H9 (cell line): Measurements from ENCODE around the gene IFITM1. TPM values are rescaled to one million over a fixed set of nuclear protein-coding genes. Genes with fewer than 3 reads are reported as not detected.
"Not testable (repeated sequence)": the region's sequence is repeated elsewhere in the genome, so short reads cannot be mapped to it uniquely, and the experiment has no call there.

Source experiments
- DNase-seq: peaks from one replicate; pipeline ENCODE4 v3.0.0-alpha.2; 2017
- H2AFZ ChIP-seq: one replicate; pipeline ENCODE4 v1.6.1; 2013; ENCODE audit warnings: mild to moderate bottlenecking, low read length, control low read depth, moderate library complexity
- H2AK5ac ChIP-seq: 2 replicates; pipeline ENCODE4 v1.6.1; 2013; ENCODE audit warnings: low read length, control low read depth, mixed read lengths; ENCODE audit not compliant: insufficient read length
- H2BK120ac ChIP-seq: one replicate; pipeline ENCODE4 v1.6.1; 2013; ENCODE audit warnings: low read depth, mild to moderate bottlenecking, low read length, control low read depth, inconsistent platforms; ENCODE audit not compliant: poor library complexity, severe bottlenecking
- H2BK12ac ChIP-seq: 2 replicates; pipeline ENCODE4 v1.6.1; 2013; ENCODE audit warnings: low read length, control low read depth, mixed read lengths, low read depth; ENCODE audit not compliant: insufficient read length
- H2BK15ac ChIP-seq: 2 replicates; pipeline ENCODE4 v1.6.1; 2013; ENCODE audit warnings: low read depth, low read length, control low read depth
- H2BK20ac ChIP-seq: one replicate; pipeline ENCODE4 v1.6.1; 2013; ENCODE audit warnings: low read depth, mild to moderate bottlenecking, low read length, control low read depth, inconsistent platforms; ENCODE audit not compliant: poor library complexity, severe bottlenecking
- H2BK5ac ChIP-seq: 2 replicates; pipeline ENCODE4 v1.6.1; 2013; ENCODE audit warnings: low read length, control low read depth, mixed read lengths; ENCODE audit not compliant: insufficient read length
- H3K14ac ChIP-seq: 2 replicates; pipeline ENCODE4 v1.6.1; 2013; ENCODE audit warnings: low read length, control low read depth; ENCODE audit not compliant: insufficient read depth
- H3K18ac ChIP-seq: 2 replicates; pipeline ENCODE4 v1.6.1; 2013; ENCODE audit warnings: low read depth, mild to moderate bottlenecking, mixed read lengths, low read length, control low read depth; ENCODE audit not compliant: insufficient read length
- H3K23ac ChIP-seq: 2 replicates; pipeline ENCODE4 v1.6.1; 2013; ENCODE audit warnings: low read length, control low read depth, mixed read lengths, low read depth; ENCODE audit not compliant: insufficient read length
- H3K23me2 ChIP-seq: 2 replicates; pipeline ENCODE4 v1.6.1; 2013; ENCODE audit warnings: low read depth, mild to moderate bottlenecking, mixed read lengths, low read length, control low read depth; ENCODE audit not compliant: insufficient read length, poor library complexity, severe bottlenecking
- H3K27ac ChIP-seq: 2 replicates; pipeline ENCODE4 v1.5.1; 2013; ENCODE audit warnings: low read length, control low read depth, mixed read lengths, low read depth; ENCODE audit not compliant: insufficient read length
- H3K27me3 ChIP-seq: 2 replicates; pipeline ENCODE4 v1.6.1; 2013; ENCODE audit warnings: low read length, control low read depth, inconsistent platforms; ENCODE audit not compliant: insufficient read depth
- H3K4ac ChIP-seq: 2 replicates; pipeline ENCODE4 v1.6.1; 2013; ENCODE audit warnings: low read depth, mild to moderate bottlenecking, control low read depth, inconsistent platforms, low read length, moderate library complexity
- H3K4me1 ChIP-seq: 2 replicates; pipeline ENCODE4 v1.6.1; 2013; ENCODE audit warnings: low read length, control low read depth, inconsistent platforms; ENCODE audit not compliant: insufficient read depth
- H3K4me2 ChIP-seq: 2 replicates; pipeline ENCODE4 v1.6.1; 2013; ENCODE audit warnings: low read length, control low read depth, mixed read lengths; ENCODE audit not compliant: insufficient read length, insufficient read depth
- H3K56ac ChIP-seq: 2 replicates; pipeline ENCODE4 v1.6.1; 2013; ENCODE audit warnings: low read depth, mild to moderate bottlenecking, mixed read lengths, low read length, control low read depth; ENCODE audit not compliant: insufficient read length
- H3K79me1 ChIP-seq: 2 replicates; pipeline ENCODE4 v1.6.1; 2013; ENCODE audit warnings: low read depth, mild to moderate bottlenecking, moderate library complexity, low read length, control low read depth, inconsistent platforms; ENCODE audit not compliant: insufficient read depth, poor library complexity, severe bottlenecking
- H3K79me2 ChIP-seq: 2 replicates; pipeline ENCODE4 v1.6.1; 2013; ENCODE audit warnings: low read length, control low read depth, inconsistent platforms; ENCODE audit not compliant: insufficient read depth
- H3K9ac ChIP-seq: 2 replicates; pipeline ENCODE4 v1.6.1; 2013; ENCODE audit warnings: low read length, control low read depth, mixed read lengths; ENCODE audit not compliant: insufficient read length; ENCODE audit errors: extremely low read depth
- H3K9me3 ChIP-seq: one replicate; pipeline ENCODE4 v1.6.1; 2013; ENCODE audit warnings: low read depth, low read length, inconsistent platforms; ENCODE audit not compliant: control insufficient read depth
- H3T11ph ChIP-seq: one replicate; pipeline ENCODE4 v1.6.1; 2013; ENCODE audit warnings: mild to moderate bottlenecking, low read length, control low read depth, inconsistent platforms
- H4K20me1 ChIP-seq: one replicate; pipeline ENCODE4 v1.6.1; 2013; ENCODE audit not compliant: control insufficient read depth, insufficient read length, insufficient read depth
- H4K5ac ChIP-seq: 2 replicates; pipeline ENCODE4 v1.6.1; 2013; ENCODE audit warnings: low read depth, mild to moderate bottlenecking, mixed read lengths, low read length, control low read depth; ENCODE audit not compliant: insufficient read length
- H4K8ac ChIP-seq: replicated peaks from 2 replicates; pipeline ENCODE4 v1.6.1; 2013; ENCODE audit warnings: low read length, control low read depth, mixed read lengths, low read depth; ENCODE audit not compliant: insufficient read length
- H4K91ac ChIP-seq: 2 replicates; pipeline ENCODE4 v1.6.1; 2013; ENCODE audit warnings: low read depth, mild to moderate bottlenecking, moderate library complexity, mixed read lengths, low read length, control low read depth; ENCODE audit not compliant: insufficient read length
- H3K27ac Mint-ChIP-seq, 3 experiments: 2 replicates in 2 of 3; 3 replicates in 1 of 3; pipeline ENCODE4 v1.8.0; 2020 to 2021; ENCODE audit warnings: mixed read lengths in 3 of 3, mild to moderate bottlenecking in 1 of 3, moderate library complexity in 1 of 3
- H3K27me3 Mint-ChIP-seq: 2 replicates; pipeline ENCODE4 v1.8.0; 2021; ENCODE audit warnings: low read depth, mild to moderate bottlenecking, moderate library complexity, mixed read lengths
- H3K36me3 Mint-ChIP-seq, 3 experiments: 2 replicates in 2 of 3; 3 replicates in 1 of 3; pipeline ENCODE4 v1.8.0; 2020 to 2021; ENCODE audit warnings: low read depth in 3 of 3, mixed read lengths in 3 of 3; ENCODE audit not compliant: insufficient read depth in 1 of 3
- H3K4me1 Mint-ChIP-seq, 2 experiments: 2 replicates each; pipeline ENCODE4 v1.8.0; 2020; ENCODE audit warnings: mixed read lengths in 2 of 2
- H3K4me3 Mint-ChIP-seq, 2 experiments: 2 replicates in 1 of 2; 3 replicates in 1 of 2; pipeline ENCODE4 v1.8.0; 2020 to 2021; ENCODE audit warnings: mild to moderate bottlenecking in 2 of 2, mixed read lengths in 2 of 2, moderate library complexity in 1 of 2
- H3K9me3 Mint-ChIP-seq, 2 experiments: 2 replicates in 1 of 2; 3 replicates in 1 of 2; pipeline ENCODE4 v1.8.0; 2020; ENCODE audit warnings: mild to moderate bottlenecking in 2 of 2, mixed read lengths in 2 of 2, moderate library complexity in 1 of 2
- WGBS: extraction: QIAGEN DNeasy Blood & Tissue Kit; methylation state at CpG from one replicate; pipeline ENCODE4 v1.1.7; 2013; ENCODE audit warnings: missing lambda C conversion rate, low lambda C conversion rate, mixed read lengths; ENCODE audit not compliant: insufficient read length; ENCODE audit errors: extremely low coverage; 5-methylcytosine and 5-hydroxymethylcytosine counted together
- total RNA-seq: library from RNA; stranded (reverse); gene quantifications from 2 replicates; pipeline ENCODE4 v1.2.1, GENCODE V29; 2021

IFITM1 gene
- total RNA-seq, 1 experiment from 2014 or later, result 500 TPM

- not testable (repeated sequence) for H3K79me1 ChIP-seq, H3K27ac Mint-ChIP-seq, H3K23me2 ChIP-seq, H4K91ac ChIP-seq, H2AK5ac ChIP-seq, H3K4me1 ChIP-seq, H4K8ac ChIP-seq, H2BK5ac ChIP-seq, H2BK120ac ChIP-seq, H3K36me3 Mint-ChIP-seq, H3T11ph ChIP-seq, H4K5ac ChIP-seq, H3K9ac ChIP-seq, H3K56ac ChIP-seq, H3K9me3 Mint-ChIP-seq, H2BK12ac ChIP-seq, H2BK20ac ChIP-seq, H3K18ac ChIP-seq, H3K4me3 Mint-ChIP-seq, H2BK15ac ChIP-seq, H3K23ac ChIP-seq, H4K20me1 ChIP-seq, H3K79me2 ChIP-seq, H3K27me3 ChIP-seq, H3K9me3 ChIP-seq, DNase-seq, H3K14ac ChIP-seq, H3K4me2 ChIP-seq, H2AFZ ChIP-seq, H3K27ac ChIP-seq, H3K4ac ChIP-seq
- no CpG with 5 or more reads among the region's 16 CpGs for WGBS
- peaks cover 26 to 38% of the 10 kb centered on the region in 2 experiments for H3K4me1 Mint-ChIP-seq
- peaks cover 13% of the 10 kb centered on the region for H3K27me3 Mint-ChIP-seq
These were observed 36.3 kb downstream of the IFITM1 start for GRCh38 chr11:350033-350722.
